B cell (primary cell): ENCODE measurements around the gene RNF8. TPM values are rescaled to one million over a fixed set of nuclear protein-coding genes. Genes with fewer than 3 reads are reported as not detected.

Source experiments
- ATAC-seq: fragments of 200-7000 bp; cut with Tn5 transposase; one replicate; pipeline ENCODE4 v1.10.0; 2021; ENCODE audit warnings: low read depth, mild to moderate bottlenecking, moderate number of reproducible peaks, moderate library complexity
- CTCF ChIA-PET: fragments of 350-600 bp; sonication (Branson Sonifier 250); formaldehyde crosslinking; loops from one replicate; lab custom pipeline; 2021; ENCODE audit warnings: antibody characterized with exemption, inconsistent platforms; lab: Charles Lee
- POLR2A ChIA-PET: fragments of 350-600 bp; sonication (Branson Sonifier 250); formaldehyde crosslinking; loops from one replicate; lab custom pipeline; 2021; ENCODE audit warnings: antibody characterized with exemption; lab: Charles Lee
- DNase-seq: peaks from one replicate; pipeline ENCODE4 v3.0.0; 2013
- H2AFZ ChIP-seq: 2 replicates; pipeline ENCODE4 v1.6.1; 2012; ENCODE audit warnings: mild to moderate bottlenecking, low read depth, low read length; ENCODE audit not compliant: insufficient read depth, poor library complexity, severe bottlenecking
- H3K27ac ChIP-seq, 2 donors: 1 replicate in 1 of 2; 2 replicates in 1 of 2; pipeline ENCODE4 v1.5.1; 2012 to 2013; ENCODE audit warnings: low read length in 2 of 2, mild to moderate bottlenecking in 2 of 2, moderate library complexity in 1 of 2
- H3K27me3 ChIP-seq, 4 experiments: fragments of 200-600 bp in 1 of 4; sonication (generic) in 1 of 4; replicated peaks in 1 of 4; 1 replicate in 2 of 4; 2 replicates in 2 of 4; pipeline versions ENCODE4 v1.6.1 to v1.7.0; 2013 to 2016; ENCODE audit warnings: low read length in 3 of 4, mild to moderate bottlenecking in 2 of 4, mixed read lengths in 1 of 4, moderate library complexity in 1 of 4; ENCODE audit not compliant: insufficient read depth in 4 of 4, control insufficient read depth in 3 of 4; ENCODE audit errors: control extremely low read depth in 1 of 4
- H3K36me3 ChIP-seq, 2 experiments: replicated peaks in 1 of 2; 1 replicate in 1 of 2; 2 replicates in 1 of 2; pipeline versions ENCODE4 v1.6.1 to v1.7.1; 2013; ENCODE audit warnings: low read length in 1 of 2; ENCODE audit not compliant: insufficient read depth in 2 of 2, control insufficient read depth in 1 of 2; ENCODE audit errors: control extremely low read depth in 1 of 2, extremely low read depth in 1 of 2
- H3K4me1 ChIP-seq, 2 donors: fragments of 200-600 bp in 1 of 2; sonication (generic) in 1 of 2; 1 replicate in 1 of 2; 2 replicates in 1 of 2; pipeline versions ENCODE4 v1.5.1 to v1.6.1; 2013 to 2017; ENCODE audit warnings: low read length in 2 of 2; ENCODE audit not compliant: control insufficient read depth in 2 of 2, insufficient read depth in 2 of 2
- H3K4me2 ChIP-seq: replicated peaks from 2 replicates; pipeline ENCODE3; 2012; ENCODE audit warnings: mild to moderate bottlenecking, low read depth, low read length; ENCODE audit not compliant: poor library complexity, severe bottlenecking
- H3K4me3 ChIP-seq, 5 experiments: fragments of 200-600 bp in 1 of 5; sonication (generic) in 1 of 5; 1 replicate in 3 of 5; 2 replicates in 2 of 5; pipeline versions ENCODE4 v1.5.1 to v1.7.0; 2011 to 2016; ENCODE audit warnings: low read length in 4 of 5, mild to moderate bottlenecking in 4 of 5, low read depth in 2 of 5, control low read depth in 1 of 5, moderate library complexity in 1 of 5; ENCODE audit not compliant: insufficient read depth in 1 of 5; ENCODE audit errors: control extremely low read depth in 1 of 5, extremely low read depth in 1 of 5
- H3K79me2 ChIP-seq: fragments of 200-600 bp; sonication (generic); one replicate; pipeline ENCODE4 v1.6.0; 2016; ENCODE audit warnings: low read length; ENCODE audit not compliant: control insufficient read depth, insufficient read depth
- H3K9ac ChIP-seq: fragments of 200-600 bp; sonication (generic); 2 replicates; pipeline ENCODE4 v1.6.1; 2017; ENCODE audit warnings: mild to moderate bottlenecking, low read length, moderate library complexity
- H3K9me3 ChIP-seq, 3 donors: one replicate each; pipeline versions ENCODE4 v1.6.1 to v1.7.1; 2013; ENCODE audit warnings: low read length in 2 of 3; ENCODE audit not compliant: control insufficient read depth in 2 of 3, insufficient read depth in 1 of 3; ENCODE audit errors: control extremely low read depth in 1 of 3
- H4K20me1 ChIP-seq: 2 replicates; pipeline ENCODE4 v1.6.0; 2012; ENCODE audit warnings: mild to moderate bottlenecking, low read length; ENCODE audit not compliant: insufficient read depth, control insufficient read depth, poor library complexity, severe bottlenecking
- H3K27ac Mint-ChIP-seq: one replicate; pipeline ENCODE4 v1.8.0; 2021; ENCODE audit warnings: mixed read lengths
- H3K27me3 Mint-ChIP-seq: one replicate; pipeline ENCODE4 v1.8.0; 2021; ENCODE audit warnings: mixed read lengths
- H3K4me1 Mint-ChIP-seq: one replicate; pipeline ENCODE4 v1.8.0; 2021; ENCODE audit warnings: mixed read lengths
- H3K4me3 Mint-ChIP-seq: one replicate; pipeline ENCODE4 v1.8.0; 2021; ENCODE audit warnings: mixed read lengths
- H3K9me3 Mint-ChIP-seq: one replicate; pipeline ENCODE4 v1.8.0; 2022; ENCODE audit warnings: mixed read lengths; ENCODE audit not compliant: insufficient read depth
- EZH2 ChIP-seq: IDR thresholded peaks from 2 replicates; pipeline ENCODE4 v1.6.1; 2012; ENCODE audit warnings: borderline replicate concordance, low read depth, mild to moderate bottlenecking, moderate library complexity, low read length; ENCODE audit not compliant: insufficient read depth, poor library complexity, severe bottlenecking
- WGBS: methylation state at CpG from one replicate; pipeline ENCODE4 v1.1.5; 2013; ENCODE audit warnings: missing lambda C conversion rate; ENCODE audit not compliant: insufficient coverage; 5-methylcytosine and 5-hydroxymethylcytosine counted together
- intact Hi-C: fragments of 100-400 bp; cut with micrococcal nuclease; formaldehyde crosslinking; loops from one replicate; pipeline ENCODE4 v1.10.0; 2022
- polyA plus RNA-seq: library from polyadenylated mRNA; depleted of rRNA; stranded (reverse); fragments of >200 nt; gene quantifications from 2 replicates; pipeline ENCODE4 v1.2.3, GENCODE V29; 2012
- total RNA-seq, 2 donors: library from RNA; stranded (reverse); fragments of 120-200 nt in 1 of 2; gene quantifications; 1 replicate in 1 of 2; 2 replicates in 1 of 2; pipeline versions ENCODE4 v1.2.3 to v1.2.4, GENCODE V29; 2013 to 2022
- TF ChIP-seq, protein P1 (sequence below): fragments of 200-600 bp; IDR thresholded peaks from one replicate; pipeline ENCODE4 v1.8.0; 2022; ENCODE audit warnings: antibody characterized with exemption, mild to moderate bottlenecking

RNF8 gene
- total and polyA plus RNA-seq, 2 donors (not counting 1 experiment from before 2014, with no cell fraction given), result 5.3 to 16.9 TPM

DNA sequence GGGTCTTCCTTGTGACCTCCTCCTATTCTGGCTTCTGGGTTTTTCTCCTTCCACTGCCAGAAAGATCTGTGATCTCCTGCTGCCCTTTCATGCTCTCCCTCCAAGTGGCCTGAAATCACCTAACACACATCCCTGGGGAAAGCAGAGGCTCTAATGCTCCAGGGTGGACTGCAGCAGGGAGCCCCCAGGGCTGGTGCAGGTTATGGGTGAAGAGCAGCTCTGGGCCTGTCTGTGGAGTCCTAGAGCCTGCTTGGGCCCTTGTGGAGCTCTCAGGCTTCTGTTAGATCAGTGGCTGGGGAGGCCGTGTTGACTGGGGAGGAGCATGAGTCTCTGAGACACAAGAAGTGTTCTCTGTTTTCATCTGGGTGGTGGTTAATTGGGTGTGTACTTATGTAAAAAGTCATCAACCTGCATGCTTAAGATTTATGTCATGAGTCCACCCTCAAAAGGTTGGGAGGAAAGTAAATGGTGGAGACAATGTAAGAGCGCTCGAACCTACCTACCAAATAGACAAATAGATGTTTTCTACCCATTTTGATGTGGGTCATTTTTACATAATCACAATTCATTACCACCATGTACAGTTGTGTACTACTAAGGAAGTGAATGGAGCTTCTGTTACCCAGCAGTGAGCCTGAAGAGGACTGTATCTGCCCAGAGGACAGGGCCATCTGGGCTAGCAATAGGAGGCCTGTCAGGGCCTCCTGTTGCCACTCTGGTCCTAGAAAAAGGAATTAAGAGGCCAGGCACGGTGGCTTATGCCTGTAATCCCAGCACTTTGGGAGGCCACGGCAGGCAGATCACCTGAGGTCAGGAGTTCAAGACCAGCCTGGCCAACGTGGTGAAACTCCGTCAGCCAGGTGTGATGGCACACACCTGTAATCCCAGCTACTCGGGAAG is 32.0 kb upstream of the RNF8 start:
- TF ChIP-seq, protein P1, sequence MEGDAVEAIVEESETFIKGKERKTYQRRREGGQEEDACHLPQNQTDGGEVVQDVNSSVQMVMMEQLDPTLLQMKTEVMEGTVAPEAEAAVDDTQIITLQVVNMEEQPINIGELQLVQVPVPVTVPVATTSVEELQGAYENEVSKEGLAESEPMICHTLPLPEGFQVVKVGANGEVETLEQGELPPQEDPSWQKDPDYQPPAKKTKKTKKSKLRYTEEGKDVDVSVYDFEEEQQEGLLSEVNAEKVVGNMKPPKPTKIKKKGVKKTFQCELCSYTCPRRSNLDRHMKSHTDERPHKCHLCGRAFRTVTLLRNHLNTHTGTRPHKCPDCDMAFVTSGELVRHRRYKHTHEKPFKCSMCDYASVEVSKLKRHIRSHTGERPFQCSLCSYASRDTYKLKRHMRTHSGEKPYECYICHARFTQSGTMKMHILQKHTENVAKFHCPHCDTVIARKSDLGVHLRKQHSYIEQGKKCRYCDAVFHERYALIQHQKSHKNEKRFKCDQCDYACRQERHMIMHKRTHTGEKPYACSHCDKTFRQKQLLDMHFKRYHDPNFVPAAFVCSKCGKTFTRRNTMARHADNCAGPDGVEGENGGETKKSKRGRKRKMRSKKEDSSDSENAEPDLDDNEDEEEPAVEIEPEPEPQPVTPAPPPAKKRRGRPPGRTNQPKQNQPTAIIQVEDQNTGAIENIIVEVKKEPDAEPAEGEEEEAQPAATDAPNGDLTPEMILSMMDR, result no peak
- TF ChIP-seq EZH2, result no peak
- no peak overlapping the region for H3K27ac ChIP-seq
- no peak overlapping the region for H3K9ac ChIP-seq
- H3K27me3 ChIP-seq, result no peaks in the 10 kb centered on the region
- peaks cover 10 to 44% of the 10 kb centered on the region in 2 experiments for H3K36me3 ChIP-seq
- Mint-ChIP-seq H3K27me3 (no peaks in the 10 kb centered on the region), H3K4me3 (no peak overlapping the region), H3K4me1 (peaks cover 2% of the 10 kb centered on the region), H3K27ac (no peak overlapping the region), H3K9me3 (no peaks in the 10 kb centered on the region)
- ChIA-PET POLR2A (no interaction called here), CTCF (interaction anchor here (1.2 kb wide), 1 partner anchor 29 kb away, joined by 3 read pairs; no protein-coding TSS in a partner anchor)
- no peaks in the 10 kb centered on the region for H3K9me3 ChIP-seq
- H3K4me3 ChIP-seq, result no peak overlapping the region
- no peaks in the 10 kb centered on the region for H3K79me2 ChIP-seq
- no peak overlapping the region for H3K4me2 ChIP-seq
- intact Hi-C loops, result loop anchor here (10.0 kb wide), 1 partner anchor 1353 kb away; no protein-coding TSS in a partner anchor
- ATAC-seq (no peak), DNase-seq (no peak)
- no peak overlapping the region for H2AFZ ChIP-seq
- no peaks in the 10 kb centered on the region for H3K4me1 ChIP-seq
- 97% methylated on average over 6 of the region's 8 CpGs for WGBS
- no peaks in the 10 kb centered on the region for H4K20me1 ChIP-seq

DNA sequence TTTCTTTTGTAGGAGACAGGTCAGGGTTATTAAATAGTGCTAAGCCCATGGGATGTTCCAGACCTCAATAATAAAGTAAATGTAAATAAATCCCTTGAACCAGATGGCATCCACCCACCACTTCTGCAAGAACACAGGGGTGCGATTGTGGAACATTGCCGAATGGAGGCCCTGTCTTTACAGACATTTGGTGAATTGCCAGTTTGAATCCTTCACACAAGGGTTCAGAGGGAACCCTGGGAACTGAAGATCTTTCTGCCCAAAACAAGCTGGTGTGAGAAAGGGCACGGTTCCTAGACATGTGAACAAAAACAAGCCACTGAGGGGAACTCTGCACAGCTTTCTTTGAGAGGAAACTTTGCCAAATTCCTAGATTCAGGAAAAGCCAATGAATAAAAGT is 30.2 kb upstream of the RNF8 start:
- H3K79me2 ChIP-seq, result no peaks in the 10 kb centered on the region
- 56% methylated on average over 2 of the region's 3 CpGs for WGBS
- H3K36me3 ChIP-seq, result peaks cover 8 to 27% of the 10 kb centered on the region in 2 experiments
- intact Hi-C loops, result loop anchor here (10.0 kb wide), 1 partner anchor 1351 kb away; no protein-coding TSS in a partner anchor
- H3K27ac Mint-ChIP-seq, result no peak overlapping the region
- no peaks in the 10 kb centered on the region for H3K27me3 Mint-ChIP-seq
- no peaks in the 10 kb centered on the region for H3K9me3 ChIP-seq
- no peaks in the 10 kb centered on the region for H4K20me1 ChIP-seq
- no peak for TF ChIP-seq EZH2
- TF ChIP-seq, protein P1, result no peak
- no peak overlapping the region for H3K4me3 Mint-ChIP-seq
- H3K9me3 Mint-ChIP-seq, result no peaks in the 10 kb centered on the region
- ATAC-seq, result no peak
- ChIA-PET POLR2A (no interaction called here), CTCF (interaction anchor here (1.7 to 5.6 kb wide), 4 partner anchors 9 to 367 kb away, joined by 5 to 48 read pairs (median 21); no protein-coding TSS in a partner anchor)
- peaks cover 2% of the 10 kb centered on the region for H3K4me1 Mint-ChIP-seq
- no peak overlapping the region for H3K9ac ChIP-seq
- H3K27ac ChIP-seq, result no peak overlapping the region
- no peaks in the 10 kb centered on the region for H3K27me3 ChIP-seq
- H3K4me3 ChIP-seq, result no peak overlapping the region
- H3K4me2 ChIP-seq, result no peak overlapping the region
- H2AFZ ChIP-seq, result no peak overlapping the region
- no peak for DNase-seq
- H3K4me1 ChIP-seq, result no peaks in the 10 kb centered on the region
